K562 (cell line): ENCODE measurements around the gene TBC1D3B.

Experiments
- ARID3B ChIP-seq: fragments of 250-450 bp; sonication (Bioruptor Pico); IDR thresholded peaks from 2 replicates; pipeline ENCODE4 v1.4.0; 2020; ENCODE audit warnings: borderline replicate concordance
- CTCF ChIP-seq, 3 experiments: IDR thresholded peaks in 2 of 3; conservative IDR thresholded peaks in 1 of 3; 2 replicates each; pipeline ENCODE4 v1.5.1; 2011 to 2012; ENCODE audit warnings: low read length in 3 of 3, mild to moderate bottlenecking in 3 of 3, control low read depth in 2 of 3, improper control_type of control experiment in 1 of 3, inconsistent platforms in 1 of 3, low read depth in 1 of 3, mixed read lengths in 1 of 3, moderate library complexity in 1 of 3; ENCODE audit not compliant: insufficient read depth in 2 of 3
- FOXO4 ChIP-seq: fragments of 450-650 bp; formaldehyde crosslinking; IDR thresholded peaks from 2 replicates; pipeline ENCODE4 v1.4.0; 2020; ENCODE audit warnings: mild to moderate bottlenecking, moderate library complexity
- SMAD4 ChIP-seq: fragments of 250-450 bp; sonication (Bioruptor Pico); conservative IDR thresholded peaks from 2 replicates; pipeline ENCODE4 v1.8.0; 2021; ENCODE audit warnings: inconsistent platforms, mild to moderate bottlenecking, moderate library complexity
- ZNF143 ChIP-seq: sonication (generic); formaldehyde crosslinking; IDR thresholded peaks from 2 replicates; pipeline ENCODE4 v1.9.0; 2022; ENCODE audit warnings: mild to moderate bottlenecking, missing genetic modification reagents

- TF ChIP-seq SMAD4 (CRISPR knock-in tag) = no peak
- no peak for TF ChIP-seq ZNF143 (CRISPR knock-in tag)
- TF ChIP-seq ARID3B = no peak
- no peak for TF ChIP-seq CTCF (IDR thresholded peaks at IDR 0.05 in 2 of 3, conservative IDR thresholded peaks at IDR 0.05 in 1 of 3; ENCODE audit: insufficient read depth in 2 of 3, low read depth in 1 of 3, low read length in 3 of 3)
- TF ChIP-seq FOXO4 (CRISPR knock-in tag) = no peak
These were observed 27.1 kb downstream of the TBC1D3B start for GRCh38 chr17:36149296-36149820.
